Transverse colon (tissue), 3 donors: ENCODE measurements around the gene REV3L.

Source experiments
- CTCF ChIP-seq, 5 experiments: fragments of 200-600 bp in 3 of 5; fragments of 450-650 bp in 2 of 5; sonication (generic) in 3 of 5; IDR thresholded peaks; 1 replicate in 2 of 5; 2 replicates in 3 of 5; pipeline ENCODE4 v1.5.1; 2016 to 2017; ENCODE audit warnings: antibody characterized with exemption in 5 of 5, inconsistent platforms in 3 of 5, mild to moderate bottlenecking in 2 of 5, moderate library complexity in 1 of 5
- POLR2A ChIP-seq: fragments of 450-650 bp; IDR thresholded peaks from one replicate; pipeline ENCODE4 v1.6.1; 2016; ENCODE audit warnings: antibody characterized with exemption, mild to moderate bottlenecking, moderate library complexity

DNA sequence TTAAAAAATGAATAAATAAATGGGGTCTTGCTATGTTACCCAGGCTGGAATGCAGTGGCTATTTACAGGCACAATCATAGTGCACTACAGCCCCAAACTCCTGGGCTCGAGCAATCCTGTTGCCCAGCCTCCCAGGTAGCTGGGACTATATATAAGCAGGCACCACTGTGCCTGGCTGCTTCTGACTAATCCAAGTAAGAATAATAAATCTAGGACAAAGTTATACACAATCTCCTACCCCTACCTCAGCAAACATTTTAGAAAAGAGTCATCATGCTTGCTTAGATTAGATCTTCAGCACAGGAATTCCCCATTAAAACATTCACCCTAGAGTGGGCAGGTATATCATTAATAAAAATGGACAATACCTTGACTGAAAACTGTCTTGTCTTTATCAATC is 124.6 kb downstream of the REV3L start:
- TF ChIP-seq CTCF (IDR thresholded peaks at IDR 0.05) (no peak), POLR2A (no peak)
